ENCODE data around the gene NBPF4. TPM values are rescaled to one million over a fixed set of nuclear protein-coding genes. Genes with fewer than 3 reads are reported as not detected.

The NBPF4 gene
- total RNA-seq, 1 donor from 2014 or later, result not detected

DNA sequence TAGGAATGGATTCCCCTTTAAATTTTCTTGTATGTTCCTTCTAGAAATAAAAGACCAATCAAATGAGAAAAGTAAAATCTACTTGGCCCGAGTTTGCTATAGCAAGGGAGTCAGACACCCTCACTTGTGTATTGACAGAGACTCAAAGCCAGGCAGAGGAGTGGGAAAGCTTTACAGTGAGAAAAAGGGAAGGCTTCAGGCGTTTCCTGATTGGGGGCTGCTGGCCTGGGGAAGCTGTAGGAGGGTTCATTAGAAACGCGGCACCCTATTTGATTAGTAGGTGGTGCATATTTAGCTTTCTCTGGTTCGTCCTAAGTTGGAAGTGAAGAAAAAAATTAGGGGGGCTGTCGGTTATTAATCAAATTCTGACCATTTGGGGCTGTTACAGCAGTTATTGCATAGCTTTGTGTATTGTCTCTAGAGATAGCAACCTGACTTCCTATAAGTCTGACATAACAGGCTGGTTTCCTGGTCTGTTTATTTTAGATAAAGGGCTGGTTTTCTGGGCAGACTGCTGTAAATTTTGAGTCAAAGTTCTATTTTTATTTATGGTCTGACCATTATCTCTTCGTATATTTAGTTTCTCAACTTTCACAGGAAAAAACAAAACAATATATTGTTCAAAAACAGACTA, 53.8 kb downstream of the NBPF4 start:
- DNase-seq (ENCODE audit: low read depth), result no peak
- no peak overlapping the region for H3K4me3 ChIP-seq (ENCODE audit: low read depth, low read length)
- TF ChIP-seq, protein P1, sequence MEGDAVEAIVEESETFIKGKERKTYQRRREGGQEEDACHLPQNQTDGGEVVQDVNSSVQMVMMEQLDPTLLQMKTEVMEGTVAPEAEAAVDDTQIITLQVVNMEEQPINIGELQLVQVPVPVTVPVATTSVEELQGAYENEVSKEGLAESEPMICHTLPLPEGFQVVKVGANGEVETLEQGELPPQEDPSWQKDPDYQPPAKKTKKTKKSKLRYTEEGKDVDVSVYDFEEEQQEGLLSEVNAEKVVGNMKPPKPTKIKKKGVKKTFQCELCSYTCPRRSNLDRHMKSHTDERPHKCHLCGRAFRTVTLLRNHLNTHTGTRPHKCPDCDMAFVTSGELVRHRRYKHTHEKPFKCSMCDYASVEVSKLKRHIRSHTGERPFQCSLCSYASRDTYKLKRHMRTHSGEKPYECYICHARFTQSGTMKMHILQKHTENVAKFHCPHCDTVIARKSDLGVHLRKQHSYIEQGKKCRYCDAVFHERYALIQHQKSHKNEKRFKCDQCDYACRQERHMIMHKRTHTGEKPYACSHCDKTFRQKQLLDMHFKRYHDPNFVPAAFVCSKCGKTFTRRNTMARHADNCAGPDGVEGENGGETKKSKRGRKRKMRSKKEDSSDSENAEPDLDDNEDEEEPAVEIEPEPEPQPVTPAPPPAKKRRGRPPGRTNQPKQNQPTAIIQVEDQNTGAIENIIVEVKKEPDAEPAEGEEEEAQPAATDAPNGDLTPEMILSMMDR (conservative IDR thresholded peaks at IDR 0.05; ENCODE audit: low read depth, low read length), result no peak

DNA sequence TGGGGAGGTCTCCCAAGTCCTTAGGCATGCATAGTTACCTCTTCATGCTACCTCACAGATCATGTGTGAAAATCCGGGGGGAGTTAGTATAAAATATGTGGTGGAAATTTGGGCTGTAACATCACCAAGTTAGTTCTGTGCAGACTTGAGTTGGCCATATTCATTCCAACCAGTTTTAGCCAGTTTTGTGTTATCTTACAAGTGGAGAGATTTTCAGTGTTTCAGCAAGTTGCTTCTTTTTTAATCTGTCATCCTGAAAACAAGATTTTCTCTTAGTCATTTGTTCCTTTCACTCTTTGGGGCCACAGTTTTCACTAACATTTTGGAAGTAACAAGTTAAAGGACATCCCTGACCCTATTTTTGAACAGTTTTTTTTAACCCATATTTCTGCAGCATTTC, 55.1 kb downstream of the NBPF4 start:
- no peak for DNase-seq (ENCODE audit: low read depth)
- TF ChIP-seq, protein P1 (conservative IDR thresholded peaks at IDR 0.05; ENCODE audit: low read depth, low read length), result no peak
- H3K4me3 ChIP-seq (ENCODE audit: low read depth, low read length), result no peak overlapping the region

DNA sequence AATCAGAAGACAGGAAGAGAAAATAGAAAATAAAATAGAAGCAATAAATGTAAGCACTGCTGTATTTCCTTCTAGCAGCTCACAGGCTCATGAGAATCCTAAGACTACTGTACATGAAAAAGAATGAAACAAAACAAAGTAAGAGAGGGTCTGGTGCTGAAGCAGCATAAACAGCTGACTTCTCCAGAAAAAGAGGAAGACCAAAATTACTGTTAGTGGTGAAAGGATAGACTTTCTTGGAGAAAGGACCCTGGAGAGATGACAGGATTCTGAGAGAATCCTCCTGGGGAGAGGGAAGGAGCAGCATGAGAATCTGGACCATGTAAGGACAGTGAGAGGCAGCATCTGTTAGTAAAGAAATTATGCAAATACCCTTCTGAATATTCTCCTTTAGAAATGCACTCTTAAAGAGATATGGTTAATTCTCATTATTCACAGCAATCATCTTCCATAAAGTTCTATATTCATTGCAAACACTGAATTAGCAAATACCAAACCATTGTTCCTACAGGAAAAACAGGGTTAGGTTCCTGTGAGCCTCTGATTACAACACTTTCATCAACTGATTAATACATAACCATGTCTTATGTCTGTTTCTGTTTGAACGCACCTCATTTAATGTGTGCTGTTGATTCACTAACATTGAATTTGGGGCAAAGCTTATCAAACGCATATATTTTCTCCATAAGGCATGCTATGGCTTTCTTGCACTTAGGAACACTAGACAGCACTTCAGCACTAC, 60.7 kb downstream of the NBPF4 start:
- no peak for DNase-seq (ENCODE audit: low read depth)
- TF ChIP-seq, protein P1 (conservative IDR thresholded peaks at IDR 0.05; ENCODE audit: low read depth, low read length), result no peak
- H3K4me3 ChIP-seq (ENCODE audit: low read depth, low read length), result no peak overlapping the region

DNA sequence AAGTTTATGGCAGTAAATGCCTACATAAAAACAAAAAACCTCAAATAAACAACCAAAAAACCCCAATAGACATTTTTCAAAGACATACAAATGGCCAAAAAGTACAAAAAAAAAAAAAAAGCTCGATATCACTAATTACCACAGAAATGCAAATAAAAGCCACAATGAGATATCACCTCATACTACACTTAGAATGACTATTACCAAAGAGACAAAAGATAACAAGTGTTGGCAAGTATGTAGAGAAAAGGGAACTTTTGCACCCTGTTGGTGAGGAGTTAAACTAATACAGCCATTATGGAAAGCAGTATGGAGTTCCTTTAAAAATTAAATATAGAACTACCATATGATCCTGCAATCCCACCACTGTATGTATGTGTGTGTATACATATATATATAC, 64.9 kb downstream of the NBPF4 start:
- TF ChIP-seq, protein P1 (conservative IDR thresholded peaks at IDR 0.05; ENCODE audit: low read depth, low read length), result no peak
- H3K4me3 ChIP-seq (ENCODE audit: low read depth, low read length), result no peak overlapping the region
- no peak for DNase-seq (ENCODE audit: low read depth)

Other genes with a start within 250 kb of the NBPF4 start
- 66.8 and 76.0 TPM in 2 replicates for gene SLC25A24, start 43.7 kb downstream of the NBPF4 start, total RNA-seq
- gene NBPF6, start 206.3 kb upstream of the NBPF4 start, total RNA-seq, result not detected in 2 replicates